ENCODE measurements around the gene RAPGEF3.

The RAPGEF3 gene

DNA sequence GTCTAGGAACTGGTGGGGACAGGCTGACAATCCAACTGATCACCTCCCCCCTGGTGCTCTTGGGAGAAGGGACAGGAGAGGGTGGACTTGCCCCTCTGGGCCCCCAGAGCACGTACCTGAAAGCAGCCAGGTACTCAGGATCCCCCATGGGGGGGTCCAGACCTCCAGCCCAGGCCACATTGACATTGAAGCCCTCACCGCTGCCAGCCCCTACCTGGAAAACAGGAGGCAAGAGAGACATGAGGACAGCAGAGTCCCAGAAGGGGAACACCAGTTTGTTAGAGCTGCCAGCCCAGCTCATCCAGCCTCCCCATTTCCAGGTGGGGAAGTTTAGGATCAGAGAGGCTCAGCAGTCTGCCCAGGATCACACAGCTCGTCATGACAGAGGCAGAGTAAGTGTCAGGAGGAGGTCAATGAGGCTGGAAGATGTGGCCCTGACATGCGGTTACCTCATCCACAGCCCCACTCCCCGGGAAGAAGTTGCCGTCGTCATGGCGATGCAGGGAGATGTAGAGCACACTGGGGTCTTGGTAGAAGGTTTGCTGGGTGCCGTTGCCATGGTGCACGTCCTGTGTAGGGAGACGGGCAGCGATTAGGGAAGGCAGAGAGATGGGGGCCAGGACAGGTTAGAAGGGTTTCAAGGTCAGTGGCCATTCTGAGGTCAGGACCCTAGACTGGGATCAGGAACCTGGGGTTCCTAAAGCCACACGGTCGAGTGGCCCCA, 29.1 kb upstream of the RAPGEF3 start:
- no peaks in the 10 kb centered on the region for H3K27me3 ChIP-seq (ENCODE audit: control insufficient read depth, insufficient read depth, low read length)
- no peaks in the 10 kb centered on the region for H3K9me3 ChIP-seq (ENCODE audit: control insufficient read depth, low read length)
- H3K36me3 ChIP-seq (ENCODE audit: control insufficient read depth, insufficient read depth, low read length) = peaks cover 25% of the 10 kb centered on the region
- no peaks in the 10 kb centered on the region for H3K4me1 ChIP-seq (ENCODE audit: control insufficient read depth, insufficient read depth, low read length)
- H3K4me3 ChIP-seq (ENCODE audit: low read length) = no peak overlapping the region
- no peak overlapping the region for H3K9ac ChIP-seq (ENCODE audit: low read length)

DNA sequence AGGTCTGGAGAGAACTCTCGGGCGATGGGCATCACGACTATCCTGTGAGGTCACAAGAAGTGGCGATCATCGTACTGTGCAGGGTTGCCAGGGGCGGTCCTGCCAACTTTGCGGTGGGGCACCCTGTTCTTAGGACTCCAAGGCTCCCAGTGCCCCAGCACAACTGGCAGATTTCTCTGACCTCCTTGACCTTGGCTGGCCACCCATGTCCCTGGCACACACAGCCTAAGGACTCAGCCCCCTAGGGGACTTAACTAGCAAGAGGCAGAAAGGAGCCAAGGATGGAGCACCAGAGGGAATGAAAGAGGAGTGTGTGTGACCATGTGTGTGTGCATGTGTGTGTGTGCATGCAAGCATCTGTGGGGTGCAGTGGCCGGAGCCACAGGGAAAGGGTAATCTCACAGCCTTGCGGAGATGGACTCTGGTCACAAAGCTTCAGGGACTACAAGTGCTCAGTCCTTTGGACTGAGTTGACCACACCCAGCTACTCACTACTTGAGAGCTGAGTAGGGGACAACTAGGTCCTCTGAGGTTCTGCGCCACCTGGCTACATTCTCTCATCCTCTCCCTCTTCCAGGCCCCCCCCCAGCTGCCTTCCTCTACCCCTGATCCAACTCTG, 28.1 kb upstream of the RAPGEF3 start:
- Histone ChIP-seq H3K36me3 (ENCODE audit: control insufficient read depth, insufficient read depth, low read length) (peaks cover 25% of the 10 kb centered on the region), H3K27me3 (ENCODE audit: control insufficient read depth, insufficient read depth, low read length) (no peaks in the 10 kb centered on the region), H3K9ac (ENCODE audit: low read length) (no peak overlapping the region), H3K4me3 (ENCODE audit: low read length) (no peak overlapping the region), H3K9me3 (ENCODE audit: control insufficient read depth, low read length) (no peaks in the 10 kb centered on the region), H3K4me1 (ENCODE audit: control insufficient read depth, insufficient read depth, low read length) (peaks cover 8% of the 10 kb centered on the region)

DNA sequence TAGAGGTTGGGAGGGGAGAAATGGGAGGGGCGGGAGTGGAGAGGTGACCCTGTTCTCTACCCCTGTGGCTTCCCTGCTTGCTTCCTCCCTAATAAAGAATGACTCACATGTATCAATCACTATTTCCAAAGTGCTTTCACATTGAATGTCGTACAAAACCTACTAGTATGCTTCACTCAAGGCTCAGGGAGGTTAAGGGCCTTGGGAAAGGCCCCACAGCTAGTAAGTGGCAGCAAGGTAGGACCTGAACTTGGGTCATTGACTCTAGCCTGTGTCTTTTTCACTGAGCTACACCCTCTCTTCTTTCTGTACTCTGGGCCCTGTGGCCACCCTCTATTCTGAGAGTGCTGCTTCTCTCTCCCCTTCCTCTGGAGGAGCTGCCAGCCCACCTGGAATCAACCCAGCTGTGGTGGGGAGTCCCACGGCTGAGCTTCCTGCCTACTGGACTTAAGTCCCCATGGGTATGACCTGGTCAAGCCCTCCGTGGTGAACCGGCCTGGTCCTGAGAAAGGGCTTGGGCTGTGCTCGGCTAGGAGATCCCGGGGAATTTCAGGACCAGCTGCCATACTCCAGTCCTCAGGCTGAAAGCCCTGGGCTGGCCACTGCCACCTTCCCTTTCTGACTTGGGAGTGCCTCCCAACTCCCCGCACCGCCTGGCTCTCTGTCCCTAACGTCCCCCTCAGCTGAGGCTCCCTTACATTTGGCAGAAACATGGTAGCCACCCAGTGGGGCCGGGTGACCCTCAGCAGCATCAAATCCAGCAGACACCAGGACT, 27.4 kb upstream of the RAPGEF3 start:
- no peaks in the 10 kb centered on the region for H3K27me3 ChIP-seq (ENCODE audit: control insufficient read depth, insufficient read depth, low read length)
- peaks cover 11% of the 10 kb centered on the region for H3K4me1 ChIP-seq (ENCODE audit: control insufficient read depth, insufficient read depth, low read length)
- H3K36me3 ChIP-seq (ENCODE audit: control insufficient read depth, insufficient read depth, low read length) = peaks cover 25% of the 10 kb centered on the region
- H3K9ac ChIP-seq (ENCODE audit: low read length) = no peak overlapping the region
- H3K4me3 ChIP-seq (ENCODE audit: low read length) = no peak overlapping the region
- H3K9me3 ChIP-seq (ENCODE audit: control insufficient read depth, low read length) = no peaks in the 10 kb centered on the region

DNA sequence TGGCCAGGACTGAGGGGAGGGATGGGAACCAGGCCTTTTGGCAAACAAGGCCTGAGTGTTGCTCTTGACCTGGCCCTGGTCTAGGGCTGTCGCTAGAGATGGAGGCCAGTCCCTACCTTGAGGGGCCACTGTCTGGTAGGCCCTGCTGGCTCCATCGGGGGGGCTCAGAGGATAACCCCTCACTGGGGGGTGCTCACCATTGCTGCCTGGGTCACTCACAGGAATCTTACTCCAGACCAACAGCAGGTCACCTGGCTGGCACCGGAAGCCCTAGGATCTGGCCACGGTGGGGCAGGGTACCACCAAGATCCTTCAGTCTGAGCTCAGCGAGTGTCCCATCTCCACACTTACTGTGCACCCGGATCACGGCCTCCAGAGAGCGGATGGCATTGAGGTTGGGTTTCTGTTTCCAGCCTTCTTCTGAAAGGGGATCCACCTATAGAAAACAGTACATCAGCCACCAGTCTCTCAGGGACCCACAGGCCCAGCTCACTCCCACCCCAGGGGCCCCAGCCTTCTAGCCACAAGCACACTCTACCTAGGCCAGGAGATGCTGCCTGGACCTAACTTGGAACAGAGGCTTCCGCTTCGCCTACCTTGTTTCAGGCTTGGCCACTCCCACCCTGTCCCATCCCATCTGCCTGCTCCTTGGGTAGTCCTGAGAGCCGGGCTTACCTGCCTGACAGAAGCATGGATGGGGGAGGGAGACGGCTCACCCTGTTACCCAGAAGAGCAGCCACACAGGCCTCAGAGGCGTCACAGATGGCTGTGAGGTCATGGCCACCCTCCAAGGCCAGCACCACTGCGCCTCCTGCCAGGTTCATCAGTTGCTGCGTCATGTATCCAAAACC, 26.6 kb upstream of the RAPGEF3 start:
- Histone ChIP-seq H3K36me3 (ENCODE audit: control insufficient read depth, insufficient read depth, low read length) (peaks cover 25% of the 10 kb centered on the region), H3K9me3 (ENCODE audit: control insufficient read depth, low read length) (no peaks in the 10 kb centered on the region), H3K4me1 (ENCODE audit: control insufficient read depth, insufficient read depth, low read length) (peaks cover 11% of the 10 kb centered on the region), H3K9ac (ENCODE audit: low read length) (no peak overlapping the region), H3K4me3 (ENCODE audit: low read length) (no peak overlapping the region), H3K27me3 (ENCODE audit: control insufficient read depth, insufficient read depth, low read length) (no peaks in the 10 kb centered on the region)

DNA sequence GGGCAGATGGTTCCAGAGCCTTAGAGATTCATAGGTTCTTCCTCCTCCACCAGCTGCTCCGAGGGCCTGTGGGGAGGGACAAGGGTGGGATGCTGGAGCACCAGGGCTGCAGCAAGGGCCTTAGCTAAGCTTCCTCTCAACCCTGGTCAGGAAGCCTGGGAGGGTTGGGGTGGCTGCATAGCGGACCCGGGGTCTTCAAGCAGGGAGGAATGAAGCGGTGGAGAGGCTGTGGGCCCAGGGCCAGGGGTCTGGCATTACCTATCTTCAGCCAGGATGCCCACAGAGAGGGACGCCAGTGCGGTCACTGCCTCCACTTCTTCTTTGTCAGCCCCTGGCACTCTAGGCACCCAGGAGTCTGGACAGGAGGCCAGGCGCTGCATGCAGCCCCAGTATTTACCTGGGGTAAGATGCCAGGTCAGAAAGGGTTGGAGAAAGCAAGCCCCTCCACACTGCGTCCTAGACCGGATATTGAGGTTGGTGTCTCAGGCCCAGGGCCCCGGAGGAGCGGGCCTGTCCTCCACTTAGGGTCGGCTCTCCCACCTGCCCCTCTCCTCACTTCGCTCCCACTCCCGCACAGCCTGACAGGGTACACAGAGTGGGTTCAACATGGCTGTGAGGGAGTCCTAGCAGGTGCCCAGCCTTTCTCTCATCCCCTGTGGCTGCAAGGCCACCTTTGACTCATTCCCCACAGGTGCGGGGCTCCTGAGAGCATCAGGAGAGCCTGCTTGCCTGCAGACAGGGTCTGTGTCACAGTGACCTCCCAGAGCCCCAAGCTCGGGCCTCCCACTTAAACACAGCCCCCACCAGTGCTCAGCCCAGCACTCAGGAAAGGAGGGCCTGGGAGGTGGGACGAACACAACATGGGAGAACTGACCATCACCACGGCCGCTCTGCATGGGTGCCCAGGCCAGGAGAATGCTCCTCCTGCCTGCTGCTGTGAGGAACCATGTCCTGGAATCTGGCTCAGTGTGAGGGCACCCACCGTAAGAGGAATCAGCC, 25.4 kb upstream of the RAPGEF3 start:
- peaks cover 16% of the 10 kb centered on the region for H3K36me3 ChIP-seq (ENCODE audit: control insufficient read depth, insufficient read depth, low read length)
- no peaks in the 10 kb centered on the region for H3K9me3 ChIP-seq (ENCODE audit: control insufficient read depth, low read length)
- peaks cover 11% of the 10 kb centered on the region for H3K4me1 ChIP-seq (ENCODE audit: control insufficient read depth, insufficient read depth, low read length)
- no peaks in the 10 kb centered on the region for H3K27me3 ChIP-seq (ENCODE audit: control insufficient read depth, insufficient read depth, low read length)
- H3K9ac ChIP-seq (ENCODE audit: low read length) = no peak overlapping the region
- H3K4me3 ChIP-seq (ENCODE audit: low read length) = no peak overlapping the region

DNA sequence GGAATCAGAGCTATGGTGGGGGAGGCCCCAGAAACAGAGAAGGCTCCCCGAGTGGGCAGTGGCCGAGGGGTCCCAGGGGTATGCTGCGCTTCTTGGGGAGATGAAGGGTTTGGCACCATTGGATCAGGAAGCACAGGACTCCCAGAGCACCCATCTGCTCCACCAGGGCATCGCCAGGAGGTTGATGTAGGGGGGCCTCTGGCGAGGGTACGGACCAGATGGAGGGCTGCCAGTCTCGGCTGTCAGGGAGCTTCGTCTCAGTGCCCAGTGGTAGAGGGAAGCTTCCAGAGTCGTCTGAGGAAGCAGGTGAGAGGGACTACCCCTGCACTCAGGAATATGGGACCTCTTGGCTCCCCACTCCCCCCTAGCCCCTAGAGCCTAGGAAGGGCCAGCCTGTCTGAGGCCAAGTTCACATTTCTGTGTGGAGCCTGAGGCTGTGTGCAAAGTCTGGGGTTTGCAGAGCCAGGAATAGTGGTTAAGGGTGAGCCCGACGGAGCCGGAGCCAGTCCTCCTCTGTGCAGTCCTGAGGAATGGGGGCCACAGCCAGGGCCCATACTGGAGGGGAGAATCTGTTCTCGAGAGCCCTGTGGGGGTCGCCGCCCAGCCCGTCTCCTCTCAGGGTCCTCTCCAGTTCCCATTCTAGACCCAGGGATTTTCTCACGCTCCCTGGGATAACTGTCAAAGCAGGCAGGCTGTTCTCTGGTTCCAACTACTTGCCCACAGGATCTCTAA, 24.5 kb upstream of the RAPGEF3 start:
- H3K36me3 ChIP-seq (ENCODE audit: control insufficient read depth, insufficient read depth, low read length) = peaks cover 12% of the 10 kb centered on the region
- H3K9me3 ChIP-seq (ENCODE audit: control insufficient read depth, low read length) = no peaks in the 10 kb centered on the region
- H3K4me3 ChIP-seq (ENCODE audit: low read length) = no peak overlapping the region
- H3K4me1 ChIP-seq (ENCODE audit: control insufficient read depth, insufficient read depth, low read length) = peaks cover 13% of the 10 kb centered on the region
- H3K27me3 ChIP-seq (ENCODE audit: control insufficient read depth, insufficient read depth, low read length) = no peaks in the 10 kb centered on the region
- H3K9ac ChIP-seq (ENCODE audit: low read length) = no peak overlapping the region

DNA sequence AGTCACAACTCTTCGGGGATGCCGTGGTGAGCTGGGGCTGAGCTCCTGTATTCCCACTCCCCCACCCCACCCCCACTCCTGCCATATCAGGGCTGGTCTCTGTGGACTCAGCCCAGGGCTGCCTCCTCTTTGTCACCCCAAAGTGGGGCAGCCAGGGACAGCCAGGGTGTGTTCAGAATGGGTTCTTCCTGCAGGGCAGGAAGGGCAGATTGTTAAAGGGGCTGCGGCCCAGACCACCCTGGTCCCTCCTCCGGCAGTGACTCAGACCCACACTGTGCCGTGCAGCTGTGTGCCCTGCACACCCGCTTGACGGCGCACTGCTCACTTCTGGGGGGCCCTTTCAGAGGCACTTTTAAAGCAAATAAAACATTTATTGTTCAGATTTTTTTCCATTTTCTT, 23.7 kb upstream of the RAPGEF3 start:
- Histone ChIP-seq H3K9me3 (ENCODE audit: control insufficient read depth, low read length) (no peaks in the 10 kb centered on the region), H3K4me3 (ENCODE audit: low read length) (no peak overlapping the region), H3K4me1 (ENCODE audit: control insufficient read depth, insufficient read depth, low read length) (peaks cover 21% of the 10 kb centered on the region), H3K36me3 (ENCODE audit: control insufficient read depth, insufficient read depth, low read length) (peaks cover 7% of the 10 kb centered on the region), H3K27me3 (ENCODE audit: control insufficient read depth, insufficient read depth, low read length) (no peaks in the 10 kb centered on the region), H3K9ac (ENCODE audit: low read length) (no peak overlapping the region)

DNA sequence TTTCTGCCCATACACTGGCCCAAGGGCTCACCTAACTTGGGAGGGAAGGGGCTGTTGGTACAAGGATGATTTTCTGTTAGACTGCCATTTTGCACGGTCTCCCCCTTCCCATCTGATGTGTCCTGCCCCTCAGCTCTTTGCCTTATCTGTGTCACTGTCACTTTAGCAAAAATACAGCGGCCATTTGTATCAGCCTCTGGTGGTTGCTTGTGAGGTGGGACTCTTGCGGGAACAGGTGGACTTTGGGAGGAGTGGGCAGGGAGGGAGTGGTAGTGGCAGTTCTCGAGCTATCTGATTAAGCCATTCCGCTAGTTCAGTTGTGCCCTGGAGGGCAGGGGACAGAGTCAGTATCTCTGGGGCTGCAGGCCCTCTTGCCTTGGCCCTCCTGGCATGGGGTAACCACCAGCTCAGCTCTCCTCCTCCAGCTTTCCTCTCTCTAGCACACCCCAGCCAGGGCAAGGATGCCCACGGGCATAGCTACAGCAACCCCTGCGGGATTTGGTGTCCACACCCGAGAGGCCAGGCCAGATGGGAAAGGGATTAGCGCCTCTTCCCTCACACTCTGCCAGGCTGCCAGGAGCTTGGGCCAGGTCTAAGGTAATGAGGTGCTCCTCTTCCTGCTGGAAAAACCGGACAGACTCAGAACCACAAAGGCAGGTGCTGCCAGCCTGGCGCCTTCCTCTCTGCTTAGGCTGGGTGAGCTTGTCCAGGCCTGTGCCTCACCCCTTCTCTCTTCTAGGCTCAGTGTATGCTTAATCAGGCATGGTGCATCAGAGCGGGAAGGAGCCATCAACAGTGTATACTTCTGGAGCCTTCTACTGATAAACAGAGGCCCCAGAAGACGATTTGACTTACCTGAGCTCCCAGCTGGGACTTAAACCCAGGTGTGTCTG, 23.0 kb upstream of the RAPGEF3 start:
- H3K9ac ChIP-seq (ENCODE audit: low read length) = no peak overlapping the region
- peaks cover 26% of the 10 kb centered on the region for H3K4me1 ChIP-seq (ENCODE audit: control insufficient read depth, insufficient read depth, low read length)
- no peaks in the 10 kb centered on the region for H3K9me3 ChIP-seq (ENCODE audit: control insufficient read depth, low read length)
- H3K27me3 ChIP-seq (ENCODE audit: control insufficient read depth, insufficient read depth, low read length) = no peaks in the 10 kb centered on the region
- no peak overlapping the region for H3K4me3 ChIP-seq (ENCODE audit: low read length)
- H3K36me3 ChIP-seq (ENCODE audit: control insufficient read depth, insufficient read depth, low read length) = peaks cover 5% of the 10 kb centered on the region

DNA sequence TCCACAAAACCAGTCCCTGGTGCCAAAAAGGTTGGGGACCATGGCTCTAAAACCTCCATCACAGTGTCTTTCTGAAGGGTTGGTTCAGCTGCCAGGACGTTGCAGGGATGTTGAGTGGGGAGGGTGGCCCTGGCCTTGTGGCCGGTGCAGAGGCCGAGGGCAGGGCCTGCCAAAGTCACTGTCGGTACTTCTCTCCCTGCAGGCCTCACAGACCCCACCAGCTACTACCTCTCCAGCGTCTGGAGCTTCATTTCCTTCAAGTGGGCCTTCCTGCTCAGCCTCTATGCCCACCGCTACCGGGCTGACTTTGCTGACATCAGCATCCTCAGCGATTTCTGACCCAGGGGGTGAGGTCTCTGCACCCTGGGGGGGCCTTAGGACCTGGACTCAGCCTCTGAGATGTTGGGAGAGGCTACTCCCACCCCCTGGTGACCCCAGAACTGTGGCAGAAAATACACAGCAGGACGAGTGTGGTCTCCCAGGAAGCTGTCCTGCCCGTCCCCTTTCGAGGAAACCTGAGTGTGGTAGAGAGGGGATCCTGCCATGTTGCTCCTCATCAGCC, 21.3 kb upstream of the RAPGEF3 start:
- peaks cover 34% of the 10 kb centered on the region for H3K4me1 ChIP-seq (ENCODE audit: control insufficient read depth, insufficient read depth, low read length)
- no peak overlapping the region for H3K4me3 ChIP-seq (ENCODE audit: low read length)
- no peaks in the 10 kb centered on the region for H3K9me3 ChIP-seq (ENCODE audit: control insufficient read depth, low read length)
- no peaks in the 10 kb centered on the region for H3K27me3 ChIP-seq (ENCODE audit: control insufficient read depth, insufficient read depth, low read length)
- no peaks in the 10 kb centered on the region for H3K36me3 ChIP-seq (ENCODE audit: control insufficient read depth, insufficient read depth, low read length)
- H3K9ac ChIP-seq (ENCODE audit: low read length) = no peak overlapping the region

Data from mucosa of stomach (tissue), 1 donor.